Endothelial cell of umbilical vein (primary cell): ENCODE data around the gene TMEM253. TPM values are rescaled to one million over a fixed set of nuclear protein-coding genes. Genes with fewer than 3 reads are reported as not detected.

Experiments
- BruUV-seq: library from RNA; stranded (reverse); fragments of 400-500 nt; replicated peaks from 2 replicates; lab custom pipeline; 2021; lab: Mats Ljungman, UMichigan
- CTCF ChIA-PET: fragments of 300-600, 350-600 bp; sonication (Branson Sonifier 250); formaldehyde crosslinking; loops from one replicate; lab custom pipeline; 2021; ENCODE audit warnings: antibody characterized with exemption, inconsistent platforms; lab: Charles Lee
- POLR2A ChIA-PET: fragments of 300-600, 350-600 bp; sonication (Branson Sonifier 250); formaldehyde crosslinking; loops from one replicate; lab custom pipeline; 2021; ENCODE audit warnings: antibody characterized with exemption, inconsistent platforms; lab: Charles Lee
- DNase-seq: peaks from one replicate; pipeline ENCODE4 v3.0.0-alpha.2; 2011; ENCODE audit warnings: low read depth, low spot score
- FAIRE-seq: peaks from 2 replicates; lab custom pipeline; 2011; peaks lifted over from hg19 to GRCh38; lab: Jason Lieb, UNC
- H2AFZ ChIP-seq: 2 replicates; pipeline ENCODE4 v1.6.0; 2012; ENCODE audit warnings: low read depth, low read length, control low read depth, inconsistent platforms
- H3K27ac ChIP-seq: 2 replicates; pipeline ENCODE4 v1.5.1; 2011; ENCODE audit warnings: low read depth, mild to moderate bottlenecking, control low read depth, low read length, moderate library complexity; ENCODE audit not compliant: insufficient read depth
- H3K27me3 ChIP-seq, 2 experiments: 2 replicates each; pipeline versions ENCODE4 v1.6.0 to v1.6.1; 2011; ENCODE audit warnings: low read length in 2 of 2, mixed read lengths in 1 of 2; ENCODE audit not compliant: control insufficient read depth in 2 of 2, insufficient read depth in 2 of 2
- H3K36me3 ChIP-seq, 2 experiments: 2 replicates in 1 of 2; 3 replicates in 1 of 2; pipeline ENCODE4 v1.5.1; 2011; ENCODE audit warnings: low read length in 2 of 2, mild to moderate bottlenecking in 1 of 2, moderate library complexity in 1 of 2; ENCODE audit not compliant: control insufficient read depth in 2 of 2, insufficient read depth in 2 of 2; ENCODE audit errors: extremely low read depth in 1 of 2
- H3K4me1 ChIP-seq: 3 replicates; pipeline ENCODE4 v1.5.1; 2011; ENCODE audit warnings: mild to moderate bottlenecking, low read length; ENCODE audit not compliant: control insufficient read depth, insufficient read depth; ENCODE audit errors: extremely low read depth
- H3K4me2 ChIP-seq: 2 replicates; pipeline ENCODE4 v1.6.1; 2011; ENCODE audit warnings: low read length, control low read depth, mixed read lengths; ENCODE audit not compliant: insufficient read depth
- H3K4me3 ChIP-seq, 3 experiments: fragments of 200-600 bp in 1 of 3; sonication (generic), shearing (Covaris generic) in 1 of 3; replicated peaks in 1 of 3; 2 replicates each; pipeline ENCODE4 v1.5.1; 2011 to 2016; ENCODE audit warnings: control low read depth in 3 of 3, low read length in 3 of 3, mild to moderate bottlenecking in 2 of 3, inconsistent platforms in 1 of 3, low read depth in 1 of 3, moderate library complexity in 1 of 3; ENCODE audit not compliant: insufficient read depth in 1 of 3
- H3K79me2 ChIP-seq: 2 replicates; pipeline ENCODE4 v1.6.0; 2012; ENCODE audit warnings: low read length, inconsistent platforms; ENCODE audit not compliant: control insufficient read depth, insufficient read depth
- H3K9ac ChIP-seq: replicated peaks from 2 replicates; pipeline ENCODE3; 2011; ENCODE audit warnings: low read length, control low read depth; ENCODE audit not compliant: insufficient read depth; ENCODE audit errors: extremely low read depth
- H3K9me1 ChIP-seq: replicated peaks from 3 replicates; pipeline ENCODE4 v1.6.0; 2011; ENCODE audit warnings: mild to moderate bottlenecking, low read length; ENCODE audit not compliant: control insufficient read depth, insufficient read depth; ENCODE audit errors: extremely low read depth
- H3K9me3 ChIP-seq: replicated peaks from 2 replicates; pipeline ENCODE4 v1.5.1; 2012; ENCODE audit warnings: low read length, inconsistent platforms; ENCODE audit not compliant: control insufficient read depth, insufficient read depth
- H4K20me1 ChIP-seq: replicated peaks from 2 replicates; pipeline ENCODE3; 2011; ENCODE audit warnings: mild to moderate bottlenecking, low read length; ENCODE audit not compliant: control insufficient read depth, insufficient read depth; ENCODE audit errors: extremely low read depth
- EZH2 ChIP-seq: IDR thresholded peaks from 2 replicates; pipeline ENCODE4 v1.6.1; 2012; ENCODE audit warnings: borderline replicate concordance, low read depth, mild to moderate bottlenecking, moderate library complexity, low read length, inconsistent platforms; ENCODE audit not compliant: severe bottlenecking
- FOS ChIP-seq: IDR thresholded peaks from 2 replicates; pipeline ENCODE4 v1.6.1; 2011; ENCODE audit warnings: mild to moderate bottlenecking, low read length, moderate library complexity, borderline replicate concordance; ENCODE audit not compliant: insufficient read depth
- GATA2 ChIP-seq: IDR thresholded peaks from 2 replicates; pipeline ENCODE4 v1.7.0; 2011; ENCODE audit warnings: low read depth, mild to moderate bottlenecking, moderate library complexity, mixed read lengths, low read length; ENCODE audit not compliant: insufficient read length, insufficient read depth
- JUN ChIP-seq: IDR thresholded peaks from 2 replicates; pipeline ENCODE4 v1.6.1; 2011; ENCODE audit warnings: borderline replicate concordance, low read depth; ENCODE audit not compliant: insufficient read length, insufficient read depth
- MYC ChIP-seq: IDR thresholded peaks from one replicate; pipeline ENCODE4 v1.6.1; 2011; ENCODE audit warnings: mild to moderate bottlenecking, low read depth, low read length
- POLR2A ChIP-seq: IDR thresholded peaks from 2 replicates; pipeline ENCODE4 v1.6.1; 2012; ENCODE audit warnings: low read depth, mild to moderate bottlenecking, control low read depth, low read length
- POLR2AphosphoS5 ChIP-seq: IDR thresholded peaks from 2 replicates; pipeline ENCODE4 v1.6.1; 2012; ENCODE audit warnings: low read depth, mild to moderate bottlenecking, control low read depth, low read length, moderate library complexity; ENCODE audit not compliant: insufficient read depth
- dilution Hi-C: fragments of 300-500 bp; cut with MboI; formaldehyde crosslinking; loops from one replicate; pipeline ENCODE4 v1.15.0; 2019; ENCODE audit warnings: low sequenced_read_pairs; ENCODE audit not compliant: extremely low pct_ligation_motif_present
- intact Hi-C: fragments of 100-400 bp; cut with micrococcal nuclease; formaldehyde crosslinking; loops from one replicate; pipeline ENCODE4 v1.10.0; 2022
- polyA plus RNA-seq, 4 experiments: library from polyadenylated mRNA; depleted of rRNA in 3 of 4; stranded (reverse) in 3 of 4; unstranded in 1 of 4; fragments of >200 nt; gene quantifications; 2 replicates each; pipeline versions ENCODE4 v1.2.1 to v1.2.3, GENCODE V29; 2011 to 2012; ENCODE audit warnings: missing spikeins in 1 of 4
- total RNA-seq: library from RNA; stranded (reverse); gene quantifications from 2 replicates; pipeline ENCODE4 v1.2.3, GENCODE V29; 2021
- TF ChIP-seq, protein P1 (sequence below), 2 donors: IDR thresholded peaks; 1 replicate in 1 of 2; 2 replicates in 1 of 2; pipeline ENCODE4 v1.5.1; 2011; ENCODE audit warnings: low read length in 2 of 2, mild to moderate bottlenecking in 2 of 2, moderate library complexity in 2 of 2, control low read depth in 1 of 2, inconsistent platforms in 1 of 2, low read depth in 1 of 2; ENCODE audit not compliant: insufficient read depth in 1 of 2; ENCODE audit errors: extremely low read depth in 1 of 2
- TF ChIP-seq, protein P2 (sequence below): IDR thresholded peaks from 2 replicates; pipeline ENCODE4 v1.6.1; 2011; ENCODE audit not compliant: insufficient read depth, insufficient read length

Gene TMEM253
- total and polyA plus RNA-seq, 2 donors (not counting 3 experiments of a cell fraction or from before 2014, with no cell fraction given): 0.25 TPM; not detected in 1

DNA sequence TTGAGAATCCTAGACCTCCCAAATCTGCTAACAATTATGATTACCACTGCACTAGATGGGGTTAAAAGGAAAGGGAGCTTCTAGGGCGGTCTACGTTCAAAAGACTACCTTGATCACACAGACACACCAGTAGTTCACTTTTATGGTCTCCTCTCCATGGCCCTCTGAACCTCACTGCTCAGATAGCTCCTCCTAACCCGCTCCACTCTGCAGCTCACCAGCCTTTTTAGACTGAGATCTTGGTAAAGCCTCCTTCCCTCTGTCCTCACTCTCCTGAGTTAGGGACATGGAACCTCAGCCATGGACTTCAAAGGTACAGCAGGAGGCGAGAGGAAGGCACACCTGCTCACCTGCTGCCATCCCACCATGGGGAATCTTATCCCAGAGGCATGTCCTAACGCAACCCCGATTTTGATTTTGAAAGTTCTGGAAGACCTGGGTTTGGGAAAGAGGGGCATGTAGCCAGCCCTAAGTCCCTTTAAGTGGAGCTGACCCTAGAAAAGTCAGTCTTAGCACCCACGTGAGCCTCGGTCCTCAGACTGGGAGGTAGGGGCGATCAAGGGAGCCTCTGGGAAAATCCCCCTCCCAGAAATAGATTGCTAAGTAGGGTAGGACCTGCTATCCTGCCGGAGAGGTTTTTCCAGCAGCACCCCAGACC, 3.8 kb upstream of the TMEM253 start:
- FAIRE-seq (no peak), DNase-seq (no peak)
- Histone ChIP-seq H3K9ac (no peak overlapping the region), H3K9me3 (no peaks in the 10 kb centered on the region), H4K20me1 (no peaks in the 10 kb centered on the region), H3K27ac (no peak overlapping the region), H3K9me1 (no peaks in the 10 kb centered on the region), H3K4me3 (peak overlapping the region in 1 of 3 experiments; percentile 43), H3K79me2 (no peaks in the 10 kb centered on the region), H3K4me2 (no peak overlapping the region), H3K4me1 (peaks cover 12% of the 10 kb centered on the region), H3K36me3 (no peaks in the 10 kb centered on the region), H2AFZ (no peak overlapping the region), H3K27me3 (peaks cover 12 to 26% of the 10 kb centered on the region in 2 experiments)
- dilution Hi-C loops (no loop called here), intact Hi-C loops (no loop called here)
- TF ChIP-seq EZH2: peak; percentile 62
- no peak for TF ChIP-seq JUN
- CTCF ChIA-PET: interaction anchor here (1.1 to 6.9 kb wide), 6 partner anchors 8 to 83 kb away, joined by 3 to 131 read pairs (median 20); partner anchors contain the start of gene ARHGEF40
- POLR2A ChIA-PET: no interaction called here
- BruUV-seq: no TSS peak

DNA sequence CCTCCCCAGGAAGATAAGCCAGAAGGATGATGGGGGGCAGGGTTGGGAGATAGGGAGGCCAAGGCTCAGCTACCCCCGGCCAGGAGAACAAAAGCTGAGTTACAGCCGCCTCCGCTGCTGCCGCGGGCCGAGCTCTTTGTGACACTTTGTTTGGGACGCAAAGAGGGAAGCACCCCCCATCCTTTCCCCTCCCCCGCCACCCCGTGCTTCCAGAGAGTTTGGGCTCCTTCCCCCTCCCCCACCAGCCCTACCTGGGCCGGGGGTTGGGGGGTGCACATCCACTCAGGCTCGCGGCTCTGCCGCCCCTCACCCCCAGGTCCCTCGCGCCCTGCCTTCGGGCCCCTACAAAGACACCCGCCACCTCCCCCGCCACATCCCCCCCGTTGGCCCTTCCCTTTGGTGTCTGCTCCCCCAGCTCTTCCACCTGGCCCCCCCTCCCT, 3.2 kb upstream of the TMEM253 start:
- POLR2A ChIA-PET: no interaction called here
- Histone ChIP-seq H3K36me3 (no peaks in the 10 kb centered on the region), H4K20me1 (no peaks in the 10 kb centered on the region), H3K9me3 (no peaks in the 10 kb centered on the region), H3K27me3 (peaks cover 12 to 26% of the 10 kb centered on the region in 2 experiments), H3K4me1 (peaks cover 12% of the 10 kb centered on the region), H3K4me3 (peak overlapping the region in 1 of 3 experiments; percentile 43), H3K79me2 (no peaks in the 10 kb centered on the region), H3K27ac (no peak overlapping the region), H2AFZ (no peak overlapping the region), H3K9me1 (no peaks in the 10 kb centered on the region), H3K9ac (no peak overlapping the region), H3K4me2 (no peak overlapping the region)
- no TSS peak for BruUV-seq
- DNase-seq (no peak), FAIRE-seq (no peak)
- dilution Hi-C loops: no loop called here
- no peak for TF ChIP-seq POLR2A
- no peak for TF ChIP-seq FOS
- TF ChIP-seq JUN: no peak
- TF ChIP-seq, protein P1, sequence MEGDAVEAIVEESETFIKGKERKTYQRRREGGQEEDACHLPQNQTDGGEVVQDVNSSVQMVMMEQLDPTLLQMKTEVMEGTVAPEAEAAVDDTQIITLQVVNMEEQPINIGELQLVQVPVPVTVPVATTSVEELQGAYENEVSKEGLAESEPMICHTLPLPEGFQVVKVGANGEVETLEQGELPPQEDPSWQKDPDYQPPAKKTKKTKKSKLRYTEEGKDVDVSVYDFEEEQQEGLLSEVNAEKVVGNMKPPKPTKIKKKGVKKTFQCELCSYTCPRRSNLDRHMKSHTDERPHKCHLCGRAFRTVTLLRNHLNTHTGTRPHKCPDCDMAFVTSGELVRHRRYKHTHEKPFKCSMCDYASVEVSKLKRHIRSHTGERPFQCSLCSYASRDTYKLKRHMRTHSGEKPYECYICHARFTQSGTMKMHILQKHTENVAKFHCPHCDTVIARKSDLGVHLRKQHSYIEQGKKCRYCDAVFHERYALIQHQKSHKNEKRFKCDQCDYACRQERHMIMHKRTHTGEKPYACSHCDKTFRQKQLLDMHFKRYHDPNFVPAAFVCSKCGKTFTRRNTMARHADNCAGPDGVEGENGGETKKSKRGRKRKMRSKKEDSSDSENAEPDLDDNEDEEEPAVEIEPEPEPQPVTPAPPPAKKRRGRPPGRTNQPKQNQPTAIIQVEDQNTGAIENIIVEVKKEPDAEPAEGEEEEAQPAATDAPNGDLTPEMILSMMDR (IDR thresholded peaks at IDR 0.05; ENCODE audit: extremely low read depth in 1 of 2, insufficient read depth in 1 of 2, low read depth in 1 of 2, low read length in 2 of 2): no peak
- TF ChIP-seq EZH2: no peak
- TF ChIP-seq MYC: no peak
- TF ChIP-seq, protein P2, sequence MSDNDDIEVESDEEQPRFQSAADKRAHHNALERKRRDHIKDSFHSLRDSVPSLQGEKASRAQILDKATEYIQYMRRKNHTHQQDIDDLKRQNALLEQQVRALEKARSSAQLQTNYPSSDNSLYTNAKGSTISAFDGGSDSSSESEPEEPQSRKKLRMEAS: no peak
- no peak for TF ChIP-seq GATA2
- TF ChIP-seq POLR2AphosphoS5: no peak
- CTCF ChIA-PET: interaction anchor here (1.1 to 6.9 kb wide), 5 partner anchors 11 to 84 kb away, joined by 3 to 131 read pairs (median 5); partner anchors contain the start of gene ARHGEF40
- intact Hi-C loops: no loop called here
